SK-N-SH treated with all-trans-retinoic acid at 6 μM for 48 hours (cell line): ENCODE data around the gene CAP1.

Experiments
- ARNTL ChIP-seq: fragments of 450-650 bp; formaldehyde crosslinking; IDR thresholded peaks from 2 replicates; pipeline ENCODE4 v1.5.0; 2020; ENCODE audit warnings: low read depth, mild to moderate bottlenecking, moderate library complexity, borderline replicate concordance
- ESRRG ChIP-seq: fragments of 250-450 bp; sonication (Bioruptor Pico); IDR thresholded peaks from 2 replicates; pipeline ENCODE4 v1.6.1; 2021; ENCODE audit warnings: mild to moderate bottlenecking
- POU6F1 ChIP-seq: fragments of 250-450 bp; sonication (Bioruptor Pico); IDR thresholded peaks from 2 replicates; pipeline ENCODE4 v1.8.0; 2021; ENCODE audit warnings: low read depth, mild to moderate bottlenecking, moderate library complexity, borderline replicate concordance
- ZFP3 ChIP-seq: fragments of 250-450 bp; sonication (Bioruptor Pico); IDR thresholded peaks from 2 replicates; pipeline ENCODE4 v1.5.0; 2020; ENCODE audit warnings: mild to moderate bottlenecking, moderate library complexity

GRCh38 chr1:40038697-40039096 is 1.8 kb upstream of the CAP1 start:
- TF ChIP-seq POU6F1 (CRISPR knock-in tag) (no peak), ZFP3 (no peak), ARNTL (CRISPR knock-in tag) (no peak), ESRRG (CRISPR knock-in tag) (no peak)
